OCI-LY1 (cell line): ENCODE data around the gene SV2B.

Experiments
- H2AFZ ChIP-seq: fragments of 200-600 bp; sonication (generic), shearing (Covaris generic); 2 replicates; pipeline ENCODE4 v1.6.0; 2014; ENCODE audit warnings: antibody characterized with exemption, mild to moderate bottlenecking, low read length
- H3F3A ChIP-seq: fragments of 200-600 bp; sonication (generic), shearing (Covaris generic); 2 replicates; pipeline ENCODE4 v1.6.0; 2014; ENCODE audit warnings: mild to moderate bottlenecking, antibody characterized with exemption, low read length, moderate library complexity; ENCODE audit not compliant: insufficient read depth
- H3K27ac ChIP-seq: fragments of 200-600 bp; sonication (generic); 2 replicates; pipeline ENCODE4 v1.5.1; 2014; ENCODE audit warnings: low read length, mixed run types, mild to moderate bottlenecking, low read depth; ENCODE audit not compliant: poor library complexity, severe bottlenecking
- H3K27me3 ChIP-seq: fragments of 200-600 bp; sonication (generic); 2 replicates; pipeline ENCODE4 v1.6.0; 2014; ENCODE audit warnings: antibody characterized with exemption, mild to moderate bottlenecking, low read length, moderate library complexity; ENCODE audit not compliant: insufficient read depth
- H3K36me3 ChIP-seq: fragments of 200-600 bp; sonication (generic); 2 replicates; pipeline ENCODE4 v1.6.1; 2014; ENCODE audit warnings: mild to moderate bottlenecking, antibody characterized with exemption, low read length, moderate library complexity, mixed read lengths; ENCODE audit not compliant: insufficient read depth
- H3K4me1 ChIP-seq: fragments of 200-600 bp; sonication (generic); 2 replicates; pipeline ENCODE4 v1.5.1; 2014; ENCODE audit warnings: mild to moderate bottlenecking, low read length, moderate library complexity; ENCODE audit not compliant: insufficient read depth, severe bottlenecking
- H3K4me2 ChIP-seq: fragments of 200-600 bp; sonication (generic), shearing (Covaris generic); 2 replicates; pipeline ENCODE4 v1.6.1; 2014; ENCODE audit warnings: low read length
- H3K4me3 ChIP-seq: fragments of 200-600 bp; sonication (generic); 2 replicates; pipeline ENCODE4 v1.5.1; 2014; ENCODE audit warnings: low read length, low read depth, mild to moderate bottlenecking, mixed read lengths; ENCODE audit not compliant: poor library complexity, severe bottlenecking
- H3K79me2 ChIP-seq: fragments of 200-600 bp; shearing (Covaris generic); 2 replicates; pipeline ENCODE4 v1.6.1; 2016; ENCODE audit warnings: mixed run types, low read length, mixed read lengths; ENCODE audit not compliant: insufficient read depth
- H3K9ac ChIP-seq: fragments of 200-600 bp; sonication (generic), shearing (Covaris generic); 2 replicates; pipeline ENCODE4 v1.6.1; 2014; ENCODE audit warnings: mild to moderate bottlenecking, low read length, mixed read lengths
- H3K9me2 ChIP-seq: fragments of 200-600 bp; sonication (generic), shearing (Covaris generic); 2 replicates; pipeline ENCODE4 v1.6.1; 2014; ENCODE audit warnings: low read depth, mild to moderate bottlenecking, low read length, mixed read lengths
- H3K9me3 ChIP-seq: fragments of 200-600 bp; shearing (Covaris generic); 2 replicates; pipeline ENCODE4 v1.6.1; 2014; ENCODE audit warnings: low read length, mixed read lengths
- H4K20me1 ChIP-seq: fragments of 200-600 bp; sonication (generic), shearing (Covaris generic); 2 replicates; pipeline ENCODE4 v1.6.0; 2016; ENCODE audit warnings: mild to moderate bottlenecking, low read length; ENCODE audit not compliant: insufficient read depth
- CTCF ChIP-seq: fragments of 200-600 bp; sonication (generic), shearing (Covaris generic); IDR thresholded peaks from 2 replicates; pipeline ENCODE4 v1.5.1; 2017; ENCODE audit warnings: mild to moderate bottlenecking, antibody characterized with exemption, low read length, moderate library complexity, mixed read lengths
- EZH2 ChIP-seq: fragments of 200-600 bp; sonication (generic), shearing (Covaris generic); IDR thresholded peaks from 2 replicates; pipeline ENCODE4 v1.8.0; 2017; ENCODE audit warnings: borderline replicate concordance, mixed run types, mild to moderate bottlenecking, antibody characterized with exemption, low read length, moderate library complexity, mixed read lengths

The SV2B gene

GRCh38 chr15:91219206-91219605, 119.1 kb downstream of the SV2B start:
- TF ChIP-seq EZH2: no peak
- TF ChIP-seq CTCF: no peak
- Histone ChIP-seq H3K4me2 (no peak overlapping the region), H3K4me3 (no peak overlapping the region), H2AFZ (no peak overlapping the region), H3K9me2 (no peaks in the 10 kb centered on the region), H3K27me3 (no peaks in the 10 kb centered on the region), H3K27ac (no peak overlapping the region), H3K79me2 (no peaks in the 10 kb centered on the region), H4K20me1 (no peaks in the 10 kb centered on the region), H3K9ac (no peak overlapping the region), H3K9me3 (no peaks in the 10 kb centered on the region), H3K36me3 (no peaks in the 10 kb centered on the region), H3K4me1 (no peaks in the 10 kb centered on the region), H3F3A (no peaks in the 10 kb centered on the region)

GRCh38 chr15:91222052-91222451, 122.0 kb downstream of the SV2B start:
- no peaks in the 10 kb centered on the region for H3K4me1 ChIP-seq
- no peak overlapping the region for H3K4me2 ChIP-seq
- no peaks in the 10 kb centered on the region for H3K36me3 ChIP-seq
- no peaks in the 10 kb centered on the region for H3K79me2 ChIP-seq
- H3K4me3 ChIP-seq: no peak overlapping the region
- no peak overlapping the region for H3K9ac ChIP-seq
- no peaks in the 10 kb centered on the region for H3K9me3 ChIP-seq
- no peaks in the 10 kb centered on the region for H3K9me2 ChIP-seq
- no peak overlapping the region for H2AFZ ChIP-seq
- no peaks in the 10 kb centered on the region for H3K27me3 ChIP-seq
- H3F3A ChIP-seq: no peaks in the 10 kb centered on the region
- H4K20me1 ChIP-seq: no peaks in the 10 kb centered on the region
- H3K27ac ChIP-seq: no peak overlapping the region
- no peak for TF ChIP-seq CTCF
- no peak for TF ChIP-seq EZH2

GRCh38 chr15:91223863-91224262, 123.8 kb downstream of the SV2B start:
- Histone ChIP-seq H3K9ac (no peak overlapping the region), H3K4me2 (no peak overlapping the region), H4K20me1 (no peaks in the 10 kb centered on the region), H3K27me3 (no peaks in the 10 kb centered on the region), H3K27ac (no peak overlapping the region), H3K36me3 (no peaks in the 10 kb centered on the region), H3K79me2 (no peaks in the 10 kb centered on the region), H2AFZ (no peak overlapping the region), H3K9me2 (no peaks in the 10 kb centered on the region), H3K4me1 (no peaks in the 10 kb centered on the region), H3K4me3 (no peak overlapping the region), H3K9me3 (no peaks in the 10 kb centered on the region), H3F3A (no peaks in the 10 kb centered on the region)
- TF ChIP-seq EZH2: no peak
- TF ChIP-seq CTCF: no peak
